GM12878 (cell line): ENCODE measurements around the gene RXRG.

ENCODE experiments used
- ASH2L ChIP-seq: fragments of 300-600, 200-600 bp; sonication (generic); IDR thresholded peaks from 2 replicates; pipeline ENCODE4 v1.6.1; 2017; ENCODE audit warnings: low read depth, mild to moderate bottlenecking, borderline replicate concordance
- RAD21 ChIP-seq: IDR thresholded peaks from 2 replicates; pipeline ENCODE4 v1.6.1; 2011; ENCODE audit warnings: mild to moderate bottlenecking, low read depth, low read length, moderate library complexity; ENCODE audit not compliant: insufficient read depth
- SP1 ChIP-seq: IDR thresholded peaks from one replicate; pipeline ENCODE4 v1.6.1; 2011; ENCODE audit warnings: low read depth, low read length
- TCF12 ChIP-seq: IDR thresholded peaks from 2 replicates; pipeline ENCODE4 v1.6.1; 2011; ENCODE audit warnings: low read depth, mild to moderate bottlenecking, low read length
- ZNF24 ChIP-seq: fragments of 450-650 bp; IDR thresholded peaks from 2 replicates; pipeline ENCODE4 v1.6.1; 2017; ENCODE audit warnings: antibody characterized with exemption, mild to moderate bottlenecking
- ZNF384 ChIP-seq: IDR thresholded peaks from 2 replicates; pipeline ENCODE4 v1.6.1; 2012; ENCODE audit warnings: low read depth, mild to moderate bottlenecking, low read length, improper control_type of control experiment, borderline replicate concordance

DNA sequence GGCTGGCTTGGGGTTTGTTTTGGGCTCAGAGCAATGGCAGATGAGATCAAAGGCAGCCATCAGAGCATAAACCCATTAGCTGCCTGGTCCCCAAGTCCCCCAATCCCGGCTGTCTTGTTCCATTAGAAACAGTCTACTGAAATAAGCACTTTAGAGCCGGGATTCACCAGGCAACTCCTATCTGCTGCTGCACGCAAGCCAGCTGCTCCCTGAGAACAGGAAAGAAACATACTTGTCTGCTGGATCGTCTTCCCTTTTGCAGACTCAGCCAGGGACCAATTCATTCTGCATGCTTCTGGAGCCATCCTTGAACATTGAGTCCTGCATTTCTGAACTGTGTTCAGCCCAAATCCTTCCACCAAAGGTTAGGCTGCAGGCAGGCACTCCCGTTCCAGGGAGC, 21.8 kb downstream of the RXRG start:
- TF ChIP-seq ZNF384 (no peak), SP1 (no peak), ZNF24 (no peak), RAD21 (no peak), TCF12 (no peak), ASH2L (no peak)
